ENCODE results near the gene PNPLA3.

The PNPLA3 gene

DNA sequence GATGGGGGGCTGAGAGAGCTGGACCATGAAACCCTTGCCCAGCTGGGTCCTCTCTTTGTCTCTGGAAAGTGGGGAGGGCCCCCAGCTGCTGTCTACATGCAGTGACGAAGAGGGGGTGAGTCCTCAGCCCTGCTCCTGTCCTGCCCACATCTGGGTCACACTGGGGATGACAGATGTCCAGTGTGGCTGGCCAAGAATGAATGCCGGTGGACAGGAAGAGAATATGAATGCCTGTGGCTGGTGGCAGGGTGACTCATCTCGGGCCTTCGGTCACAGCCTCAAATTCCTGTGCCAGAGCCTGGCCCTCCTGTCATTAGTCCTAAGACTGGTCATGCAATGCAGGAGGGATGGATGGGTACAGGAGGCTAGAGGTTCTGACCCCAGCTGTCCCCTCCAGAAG is 2.2 kb upstream of the PNPLA3 start:
- DNase-seq (ENCODE audit: insufficient read length, low spot score) (peak; percentile 68), FAIRE-seq (peak; percentile 87)

DNA sequence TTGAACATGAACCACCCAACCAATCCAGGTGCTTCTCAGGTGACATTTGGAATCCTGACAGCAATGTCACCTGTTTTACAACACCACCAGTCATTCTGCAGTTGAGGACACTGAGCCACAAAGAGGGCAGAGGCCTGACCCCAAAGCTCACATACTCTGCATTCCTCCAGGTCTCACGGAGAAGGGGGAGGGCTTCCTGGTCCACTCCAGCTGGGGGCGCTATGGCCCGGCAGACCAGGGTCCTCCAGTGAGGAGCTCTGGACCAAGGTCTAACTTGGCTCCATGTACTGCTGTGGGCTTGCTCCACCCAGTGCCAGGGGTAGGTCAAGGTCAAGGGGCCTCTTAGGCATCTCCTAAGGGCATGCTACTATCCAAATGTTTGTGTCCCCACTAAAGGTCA is 1.5 kb upstream of the PNPLA3 start:
- no peak for DNase-seq (ENCODE audit: insufficient read length, low spot score)
- FAIRE-seq = no peak

DNA sequence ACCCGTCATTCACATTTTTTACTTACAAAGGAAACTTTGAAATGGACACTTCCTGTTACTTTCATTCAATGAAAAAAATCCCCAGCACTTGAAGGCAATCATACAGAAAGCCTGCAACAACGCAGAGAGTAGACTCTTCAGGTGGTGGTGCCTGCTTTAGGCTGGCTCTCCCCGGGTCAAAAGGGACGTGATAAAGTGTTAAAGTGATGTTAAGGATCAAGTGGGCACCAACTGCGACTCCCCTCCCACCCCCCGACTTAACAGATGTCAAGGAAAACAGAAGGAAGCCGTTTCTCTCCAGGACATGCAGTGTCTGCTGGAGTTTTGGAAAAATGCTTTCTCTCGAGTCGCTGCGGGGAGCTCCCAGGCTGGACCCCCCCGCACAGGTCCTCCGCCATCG is 414 bp upstream of the PNPLA3 start:
- FAIRE-seq = peak; percentile 13

GRCh38 chr22:43924877-43925276 is 1.3 kb downstream of the PNPLA3 start:
- DNase-seq (ENCODE audit: insufficient read length, low spot score) (no peak), FAIRE-seq (no peak)

More for the DNA sequence above, 414 bp upstream of the PNPLA3 start:
- no peak for DNase-seq (ENCODE audit: insufficient read length, low spot score)

GRCh38 chr22:43925433-43926348 is 2.1 kb downstream of the PNPLA3 start:
- no peak for DNase-seq (ENCODE audit: insufficient read length, low spot score)
- peak; percentile 38 for FAIRE-seq

- DNase-seq (ENCODE audit: insufficient read length, low spot score) (no peak), FAIRE-seq (peak; percentile 55)
Observed at GRCh38 chr22:43926349-43926710, 2.7 kb downstream of the PNPLA3 start.

GRCh38 chr22:43928468-43928867 is 4.9 kb downstream of the PNPLA3 start:
- FAIRE-seq (no peak), DNase-seq (ENCODE audit: insufficient read length, low spot score) (no peak)

DNA sequence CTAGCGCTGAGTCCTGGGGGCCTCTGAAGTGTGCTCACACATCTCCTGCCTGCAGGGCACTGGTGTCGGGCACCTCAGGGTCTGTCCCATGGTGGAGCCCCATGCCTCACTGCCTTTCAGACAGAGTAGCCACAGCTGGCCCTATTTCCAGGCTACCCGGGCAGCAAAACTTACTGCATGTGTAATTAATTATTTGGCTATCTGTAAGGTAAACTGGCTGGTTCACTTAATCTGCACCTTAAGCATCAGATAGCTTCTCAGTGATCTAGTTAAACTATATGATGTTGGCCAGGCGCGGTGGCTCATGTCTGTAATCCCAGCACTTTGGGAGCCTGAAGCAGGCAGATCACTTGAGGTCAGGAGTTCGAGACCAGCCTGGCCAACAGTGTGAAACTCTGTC is 5.3 kb downstream of the PNPLA3 start:
- FAIRE-seq (no peak), DNase-seq (ENCODE audit: insufficient read length, low spot score) (no peak)

DNA sequence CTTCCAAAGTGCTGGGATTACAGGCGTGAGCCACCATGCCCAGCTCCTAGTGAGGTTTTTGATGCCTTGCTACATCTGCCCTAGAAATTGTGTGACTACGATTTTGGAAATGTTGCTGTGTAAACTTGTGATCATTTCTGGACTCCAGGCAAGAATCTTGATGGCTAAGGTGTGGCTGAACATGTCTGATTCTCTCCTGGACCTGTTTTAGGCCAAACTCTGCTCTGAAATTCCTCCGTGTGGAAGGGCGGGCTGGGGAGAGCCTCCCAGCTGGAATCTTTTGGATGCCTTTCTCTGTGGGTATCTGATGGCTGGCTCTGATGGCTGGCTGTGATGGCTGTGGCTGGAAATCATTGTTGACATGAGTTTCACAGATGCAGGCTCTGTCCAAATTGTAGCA is 8.2 kb downstream of the PNPLA3 start:
- FAIRE-seq = no peak
- no peak for DNase-seq (ENCODE audit: insufficient read length, low spot score)

DNA sequence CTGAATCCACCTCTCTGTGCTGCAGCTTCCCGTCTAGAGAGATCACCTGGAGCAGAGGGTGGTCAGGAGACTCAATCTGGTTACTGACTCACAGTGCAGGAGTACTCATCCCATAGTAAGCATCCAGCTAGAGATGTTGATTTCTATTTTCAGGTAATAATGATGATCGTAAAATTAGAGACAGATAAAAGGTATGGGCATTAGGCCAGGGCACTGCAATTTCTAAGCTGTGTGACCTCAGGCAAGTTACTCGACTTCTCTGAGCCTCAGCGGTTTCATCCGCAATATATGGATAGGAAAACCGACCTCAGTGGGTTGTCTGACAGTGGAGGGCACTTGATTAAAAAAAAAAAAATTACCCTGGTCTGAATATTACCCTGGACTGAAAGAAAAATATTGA is 17.8 kb downstream of the PNPLA3 start:
- FAIRE-seq = no peak
- DNase-seq (ENCODE audit: insufficient read length, low spot score) = no peak

DNA sequence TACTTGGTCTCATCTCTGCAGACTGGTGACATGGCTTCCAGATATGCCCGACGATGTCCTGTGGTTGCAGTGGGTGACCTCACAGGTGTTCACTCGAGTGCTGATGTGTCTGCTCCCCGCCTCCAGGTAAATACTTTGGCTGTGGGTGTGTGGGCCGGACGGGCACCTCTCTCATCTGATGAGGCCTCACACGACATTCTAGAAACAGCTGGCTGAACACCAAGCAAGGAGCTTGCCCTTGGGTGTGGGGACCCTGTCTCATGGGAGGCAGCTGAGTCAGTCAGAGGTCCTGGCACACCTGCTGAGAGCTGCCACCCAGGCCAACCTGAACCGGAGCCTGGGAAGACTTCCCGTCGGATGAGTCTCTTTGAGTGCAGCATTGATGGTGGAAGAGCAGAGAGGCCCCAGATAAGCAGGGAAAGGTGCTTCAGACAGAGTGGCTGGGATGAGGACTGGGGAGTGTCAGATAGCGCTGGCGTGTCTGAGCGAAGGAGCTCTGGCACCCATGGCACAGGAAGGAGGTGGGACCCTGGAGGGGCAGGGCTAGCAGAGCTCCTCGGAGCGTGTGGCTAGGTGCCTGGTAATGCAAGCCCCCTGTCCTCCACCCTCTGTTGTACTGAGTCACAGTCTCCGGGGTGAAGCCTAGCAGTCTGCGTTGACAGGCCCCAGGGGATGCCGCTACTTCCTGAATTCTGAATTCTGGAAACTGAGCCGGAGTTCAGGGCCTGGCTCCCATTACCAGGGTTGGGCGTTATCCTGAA is 21.2 kb downstream of the PNPLA3 start:
- FAIRE-seq = no peak
- no peak for DNase-seq (ENCODE audit: insufficient read length, low spot score)

DNA sequence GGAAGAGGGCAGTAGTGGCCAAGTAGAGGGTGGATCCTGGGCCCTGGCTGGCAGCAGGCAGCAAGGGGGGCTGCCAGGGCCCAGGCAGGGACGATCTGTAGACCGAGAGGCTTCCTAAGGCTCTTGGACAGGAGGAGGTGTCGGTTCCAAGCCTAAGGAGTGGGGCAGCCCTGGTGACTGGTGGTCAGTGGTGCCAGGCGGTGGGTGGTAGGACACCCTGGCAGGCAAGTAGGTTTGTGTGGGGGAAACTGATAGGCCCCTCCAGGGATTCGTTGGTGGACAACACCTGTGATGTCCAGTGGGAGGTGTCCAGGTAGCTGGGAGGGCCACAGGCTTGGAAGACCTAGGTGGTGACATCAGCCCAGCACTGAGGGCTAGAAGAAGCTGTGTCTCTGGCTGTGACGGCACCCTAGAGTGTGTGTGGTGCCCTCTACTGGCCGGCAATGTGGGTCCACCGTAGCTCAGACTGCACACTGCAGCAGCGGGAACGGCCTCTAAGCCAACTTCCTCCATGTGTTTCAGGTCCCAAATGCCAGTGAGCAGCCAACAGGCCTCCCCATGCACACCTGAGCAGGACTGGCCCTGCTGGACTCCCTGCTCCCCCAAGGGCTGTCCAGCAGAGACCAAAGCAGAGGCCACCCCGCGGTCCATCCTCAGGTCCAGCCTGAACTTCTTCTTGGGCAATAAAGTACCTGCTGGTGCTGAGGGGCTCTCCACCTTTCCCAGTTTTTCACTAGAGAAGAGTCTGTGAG is 22.2 kb downstream of the PNPLA3 start:
- FAIRE-seq (peak; percentile 82), DNase-seq (ENCODE audit: insufficient read length, low spot score) (peak; percentile 76)

- DNase-seq (ENCODE audit: insufficient read length, low spot score) (no peak), FAIRE-seq (no peak)
Observed at GRCh38 chr22:43946384-43946667, 22.7 kb downstream of the PNPLA3 start.

GRCh38 chr22:43948836-43949406 is 25.3 kb downstream of the PNPLA3 start:
- DNase-seq (ENCODE audit: insufficient read length, low spot score) (no peak), FAIRE-seq (no peak)

- DNase-seq (ENCODE audit: insufficient read length, low spot score) (no peak), FAIRE-seq (no peak)
Observed at GRCh38 chr22:43951391-43951790, 27.8 kb downstream of the PNPLA3 start.

DNA sequence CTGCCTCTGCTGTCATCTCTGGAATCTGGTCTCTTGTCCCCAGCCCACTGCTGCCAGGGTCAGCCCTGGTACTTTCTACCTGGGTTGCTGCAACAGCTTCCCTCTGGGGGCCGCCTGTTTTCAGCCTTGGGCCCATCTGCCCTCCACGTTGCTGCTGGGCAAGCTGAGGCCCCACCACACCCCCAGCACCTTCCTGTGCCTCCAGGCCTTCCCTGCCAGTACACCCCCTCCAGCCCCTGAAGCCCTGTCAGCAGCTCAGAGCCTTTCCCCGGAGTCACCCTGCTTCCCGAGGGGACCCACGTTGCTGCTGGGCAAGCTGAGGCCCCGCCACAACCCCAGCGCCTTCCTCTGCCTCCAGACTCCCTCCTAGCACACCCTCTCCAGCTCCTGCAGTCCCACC is 28.4 kb downstream of the PNPLA3 start:
- FAIRE-seq (no peak), DNase-seq (ENCODE audit: insufficient read length, low spot score) (no peak)

- DNase-seq (ENCODE audit: insufficient read length, low spot score) = no peak
- FAIRE-seq = no peak
Observed at GRCh38 chr22:43953988-43954785, 30.6 kb downstream of the PNPLA3 start.

GRCh38 chr22:43955040-43955882 is 31.7 kb downstream of the PNPLA3 start, which contains the start of gene SAMM50:
TSS of gene SAMM50 (plus strand) at chr22:43955442. CDS start at chr22:43955578, 136 bp downstream.
- DNase-seq (ENCODE audit: insufficient read length, low spot score) = peak; percentile 89
- peak; percentile 92 for FAIRE-seq

All from HTR-8/SVneo (cell line).